Endometrium (tissue), 2 donors: ENCODE measurements around the gene PTPRD.

Experiments used
- FAIRE-seq: peaks from 2 replicates; lab custom pipeline; 2012; peaks lifted over from hg19 to GRCh38; lab: Jason Lieb, UNC
- donor health status: control.
- donor health status: control.

Gene PTPRD

DNA sequence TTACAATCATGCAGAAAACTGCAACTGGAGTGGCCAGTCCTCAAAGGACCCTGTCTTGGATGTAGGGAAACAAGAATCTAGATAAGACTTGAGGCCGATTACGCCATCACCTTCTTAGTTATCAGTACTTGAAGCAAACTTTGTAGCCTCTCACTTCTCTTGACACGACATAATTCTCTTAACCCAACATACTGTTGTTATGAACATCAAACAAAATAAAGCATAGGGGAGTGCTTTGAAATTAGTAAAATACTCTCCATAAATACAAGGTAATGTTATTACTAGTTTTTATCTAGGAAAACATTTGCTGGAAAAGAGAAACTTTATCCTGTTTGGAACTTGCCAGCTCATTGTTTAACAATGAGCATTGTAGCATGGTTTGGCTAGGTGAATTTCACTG is 2238.3 kb downstream of the PTPRD start:
- FAIRE-seq, result no peak

DNA sequence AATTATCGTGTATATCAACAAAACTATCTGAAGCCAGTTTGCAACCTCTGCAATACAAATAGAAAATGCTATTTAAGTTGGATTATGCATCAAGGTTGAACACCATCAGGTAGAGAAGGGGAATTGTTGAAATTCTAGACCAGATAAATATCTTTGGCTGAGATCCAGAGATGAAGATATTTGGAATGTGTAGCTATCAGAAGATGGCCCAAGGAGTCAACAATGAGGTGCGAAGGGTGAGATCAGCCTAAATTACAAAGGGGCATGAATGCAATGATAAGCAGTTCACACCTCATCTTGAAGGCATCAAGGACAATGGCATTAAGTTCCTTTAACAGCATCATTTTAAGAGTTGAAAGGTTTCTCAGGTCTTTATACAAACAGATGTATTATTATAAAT is 2241.1 kb downstream of the PTPRD start:
- no peak for FAIRE-seq

DNA sequence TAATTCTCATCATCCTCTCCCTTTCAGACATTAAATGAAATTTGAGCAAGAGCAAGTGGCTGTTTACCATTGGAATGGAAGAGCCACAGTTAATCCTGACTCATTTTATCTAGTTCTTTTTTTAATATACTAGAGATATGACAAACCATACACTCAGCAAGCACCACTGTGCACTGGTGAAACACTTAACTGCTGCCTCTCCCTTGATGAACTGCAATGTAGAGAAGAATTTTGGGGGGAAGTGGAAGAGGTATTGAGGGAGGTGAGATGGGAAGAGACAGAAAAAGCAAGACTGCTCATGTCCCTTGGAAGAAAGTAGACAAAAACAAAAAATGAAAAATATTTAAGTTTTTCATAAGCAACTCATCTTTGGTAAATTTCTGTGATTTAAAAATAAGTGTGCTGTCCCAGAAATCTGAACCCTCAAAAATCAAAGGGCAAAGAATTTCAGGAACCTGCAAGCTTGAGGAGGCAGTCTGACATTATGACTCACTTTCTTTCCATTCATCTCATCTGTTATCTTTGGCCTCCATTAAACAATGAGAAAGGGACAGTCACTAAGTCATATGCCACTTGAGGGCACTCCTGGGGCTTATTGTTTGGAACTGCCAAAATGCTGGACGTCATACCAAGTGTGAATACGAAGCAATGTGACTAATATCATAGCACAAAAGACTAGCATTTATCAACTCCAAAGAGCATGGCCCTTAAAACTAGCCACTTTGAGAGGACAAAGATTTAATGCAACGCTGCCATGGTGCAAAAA is 2246.5 kb downstream of the PTPRD start:
- no peak for FAIRE-seq

DNA sequence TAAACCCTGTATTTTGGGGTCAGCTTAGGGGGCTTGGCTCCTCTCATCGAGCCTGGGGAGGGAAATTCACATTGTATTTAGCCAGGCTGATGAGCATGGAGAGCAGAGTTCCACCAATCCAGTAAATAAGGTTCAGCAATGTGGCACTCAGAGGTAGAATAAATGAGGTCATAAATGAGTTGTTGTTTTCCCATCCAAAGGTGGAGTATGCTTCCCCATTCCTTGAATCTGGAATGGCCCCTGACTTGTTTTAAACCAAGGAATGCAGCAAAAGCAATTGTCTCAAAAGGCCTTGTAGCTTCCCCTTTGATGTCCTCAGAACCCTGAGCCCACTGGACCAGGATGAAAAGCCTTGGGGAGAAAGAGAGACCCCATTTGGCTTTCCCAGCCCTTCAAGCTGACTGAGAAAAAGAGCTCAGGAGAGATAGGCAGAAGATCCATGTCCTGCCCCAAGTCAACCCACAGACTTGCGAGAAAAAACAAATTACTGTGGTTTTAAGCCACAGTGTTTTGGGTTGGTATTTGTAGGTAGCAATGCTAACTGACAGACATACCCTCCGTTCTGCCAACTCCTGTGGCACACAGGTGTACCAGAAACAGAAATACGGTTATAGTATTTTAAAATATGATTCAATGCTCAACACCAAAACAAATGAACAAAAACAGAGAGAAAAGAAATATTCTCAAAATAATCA is 2247.2 kb downstream of the PTPRD start:
- no peak for FAIRE-seq

DNA sequence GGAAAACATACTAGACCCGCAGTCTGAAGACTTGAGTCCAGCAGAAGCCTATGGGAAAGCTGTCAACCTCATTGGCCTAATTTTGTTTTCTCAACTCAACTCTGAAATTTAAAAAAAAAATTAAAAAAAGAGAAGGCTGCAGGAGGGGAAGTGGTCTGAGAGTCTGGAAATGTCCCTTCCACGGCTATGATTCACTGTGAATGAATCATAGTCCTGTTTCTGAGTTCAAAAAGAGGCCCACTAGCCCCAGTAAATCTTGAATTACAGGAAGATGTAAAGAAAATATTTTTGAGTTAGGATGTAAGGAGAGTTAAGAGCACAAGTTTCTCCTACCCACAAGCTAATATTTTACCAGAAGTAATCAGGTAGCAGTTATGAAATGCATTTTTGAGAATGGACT is 2247.8 kb downstream of the PTPRD start:
- FAIRE-seq, result no peak

DNA sequence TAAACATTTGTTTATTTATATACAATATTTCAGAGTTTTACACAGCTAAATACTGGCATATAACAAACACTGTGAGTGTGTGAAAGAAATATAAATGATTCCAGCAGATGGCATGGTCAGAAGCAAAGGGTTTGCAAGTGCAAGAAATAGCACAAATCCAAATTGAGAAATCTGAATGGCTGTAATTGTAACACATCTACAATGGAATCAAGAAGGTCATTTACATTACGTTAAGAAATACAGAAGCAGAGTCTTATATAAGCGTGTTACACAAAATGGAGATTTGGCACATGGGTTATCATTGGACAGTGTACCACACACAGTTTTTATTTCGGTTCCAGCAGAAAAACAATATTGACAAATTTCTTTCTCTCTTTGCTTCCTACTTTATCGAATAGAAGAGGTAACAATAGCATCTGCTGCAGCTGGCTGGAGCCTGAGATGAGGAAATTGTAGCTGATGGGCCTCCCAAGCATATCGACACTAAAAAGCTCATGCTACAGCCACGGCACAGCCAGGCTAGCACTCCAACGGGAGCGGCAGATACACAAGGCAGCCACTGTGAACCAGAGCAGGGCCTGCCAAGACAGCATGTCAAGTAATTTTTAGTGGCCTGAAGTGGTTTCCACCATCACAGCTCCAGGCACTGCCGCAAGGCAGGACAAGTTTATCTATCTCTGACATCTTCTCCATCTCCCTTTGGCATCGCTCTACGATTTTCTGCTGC is 2248.6 kb downstream of the PTPRD start:
- FAIRE-seq, result no peak

DNA sequence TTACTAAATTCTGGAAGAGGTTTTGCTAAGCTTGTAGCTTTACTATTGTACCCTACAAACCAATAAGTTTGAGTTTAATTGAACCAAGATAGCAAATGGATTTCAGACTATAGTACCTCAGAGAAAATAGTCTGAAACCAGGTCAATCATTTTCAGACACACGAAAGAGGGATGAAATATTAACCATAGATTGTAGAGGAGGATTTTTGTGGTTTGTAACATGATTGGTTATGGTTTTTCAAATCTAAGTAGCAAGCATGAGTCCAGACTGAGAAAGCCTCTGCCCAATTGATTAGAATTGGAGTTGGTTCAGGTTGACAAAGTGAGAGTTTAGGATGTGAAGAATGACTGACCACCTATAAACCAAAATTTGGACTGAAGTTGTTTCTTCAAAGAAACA is 2250.6 kb downstream of the PTPRD start:
- FAIRE-seq, result no peak

DNA sequence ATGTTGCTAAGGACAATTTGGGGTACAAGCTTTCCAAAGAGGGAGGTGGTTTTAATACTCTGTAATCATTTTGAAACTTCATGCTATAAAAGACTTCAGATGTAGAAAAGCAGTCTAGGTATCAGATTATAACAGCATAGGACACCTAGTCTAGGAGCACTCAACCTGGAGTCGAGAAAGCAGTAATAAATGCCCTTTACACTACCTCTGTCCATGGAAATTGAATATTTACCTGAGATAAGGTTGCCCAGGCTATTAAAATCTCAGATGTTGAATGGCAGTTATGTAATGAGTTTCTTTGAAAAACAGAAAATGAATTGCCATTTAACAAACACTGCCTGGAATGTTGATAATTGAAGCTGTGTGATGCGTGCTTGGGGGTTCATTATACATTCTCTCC is 2251.4 kb downstream of the PTPRD start:
- FAIRE-seq, result no peak

DNA sequence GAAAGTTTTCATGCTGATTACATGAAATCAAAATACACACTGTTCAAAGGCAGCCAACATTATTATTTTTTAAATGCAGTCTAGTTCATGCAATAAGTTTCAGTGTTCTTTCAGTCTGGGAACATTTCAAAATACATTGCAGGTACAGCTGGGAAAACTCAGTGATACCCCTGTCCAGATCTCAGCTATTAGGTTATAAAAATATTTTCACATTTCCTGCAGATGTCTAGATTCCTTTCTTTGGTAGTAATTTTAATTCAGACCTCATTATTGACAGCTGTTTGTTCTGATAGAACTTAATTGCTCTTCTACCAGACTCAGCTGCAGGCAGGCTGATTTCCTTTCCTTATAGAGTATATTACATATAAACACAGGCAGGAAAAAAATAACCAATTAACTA is 2256.4 kb downstream of the PTPRD start:
- FAIRE-seq, result no peak

DNA sequence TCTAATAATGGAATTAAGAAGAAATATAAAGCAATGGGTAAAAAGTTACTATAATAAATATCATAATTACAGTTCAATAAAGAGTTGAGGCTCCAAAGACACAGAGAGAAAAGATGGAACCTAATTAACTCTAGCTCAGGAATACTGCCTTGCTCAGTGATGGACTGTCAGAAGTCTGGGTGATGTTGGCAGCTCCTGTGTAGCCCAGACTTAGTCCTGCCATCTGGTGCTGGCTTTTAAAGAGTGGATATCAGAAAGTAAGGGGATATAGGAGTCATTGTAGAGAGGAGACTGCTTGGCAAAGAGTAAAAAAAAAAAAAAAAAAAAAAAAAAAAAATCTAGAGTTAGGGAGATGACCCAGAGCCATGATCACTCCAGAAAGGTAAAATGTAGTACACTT is 2261.4 kb downstream of the PTPRD start:
- FAIRE-seq, result no peak

DNA sequence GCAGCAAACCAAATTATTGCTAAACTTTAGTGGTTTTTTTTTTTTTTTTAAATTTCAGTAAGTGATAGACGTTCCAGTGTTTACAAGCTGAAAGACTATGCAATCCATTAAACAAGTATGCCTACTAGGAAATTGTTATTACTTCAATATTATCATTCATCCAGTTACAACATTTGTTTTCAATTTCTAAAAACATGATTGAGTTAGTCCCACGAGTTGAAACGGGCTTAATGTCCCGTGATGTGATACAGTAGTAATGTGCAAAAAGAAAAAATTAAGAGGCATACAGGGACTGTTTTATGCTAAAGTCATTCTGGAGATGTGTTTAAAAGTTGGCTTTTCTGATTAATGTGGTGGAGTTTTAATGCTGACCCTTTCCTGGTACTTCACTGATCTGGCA is 2262.9 kb downstream of the PTPRD start:
- FAIRE-seq, result peak; percentile 46

DNA sequence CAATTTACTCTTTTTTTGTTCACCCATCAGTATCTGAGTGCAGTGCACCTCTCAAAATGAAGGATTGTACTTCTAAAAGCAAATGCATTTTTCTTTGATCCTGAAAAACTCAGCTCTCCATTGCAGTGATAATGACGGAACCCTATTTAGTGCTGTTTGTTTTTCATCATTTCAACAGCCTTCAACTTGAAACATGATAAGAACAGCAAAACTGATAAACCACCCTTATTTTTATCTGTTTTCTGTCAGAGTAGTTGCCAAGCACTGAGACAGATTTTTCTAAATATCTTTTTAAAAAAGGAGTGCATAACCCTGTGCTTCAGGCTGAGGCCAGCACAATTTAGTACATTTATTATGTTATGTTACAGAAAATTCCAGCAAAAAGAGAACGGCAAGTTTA is 2263.4 kb downstream of the PTPRD start:
- FAIRE-seq, result no peak

DNA sequence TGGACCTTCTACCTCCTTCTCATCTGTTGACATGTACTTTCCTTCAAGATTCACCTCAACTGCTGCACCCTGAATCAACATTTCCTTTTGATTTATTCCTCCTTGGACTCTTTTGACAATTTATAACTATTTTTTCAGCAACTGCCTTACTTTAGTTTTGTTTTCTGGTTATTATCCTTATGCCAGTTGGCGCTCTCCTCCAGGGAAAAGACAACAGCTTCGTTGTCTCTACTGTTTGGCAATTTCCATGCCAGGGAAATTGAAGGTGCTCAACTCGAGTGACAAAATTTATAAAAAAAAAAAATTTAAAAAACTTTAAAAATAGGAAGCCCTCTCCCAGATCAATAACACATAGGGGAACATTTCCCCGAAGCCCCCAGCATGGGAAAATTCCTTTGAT is 2264.0 kb downstream of the PTPRD start:
- FAIRE-seq, result no peak

DNA sequence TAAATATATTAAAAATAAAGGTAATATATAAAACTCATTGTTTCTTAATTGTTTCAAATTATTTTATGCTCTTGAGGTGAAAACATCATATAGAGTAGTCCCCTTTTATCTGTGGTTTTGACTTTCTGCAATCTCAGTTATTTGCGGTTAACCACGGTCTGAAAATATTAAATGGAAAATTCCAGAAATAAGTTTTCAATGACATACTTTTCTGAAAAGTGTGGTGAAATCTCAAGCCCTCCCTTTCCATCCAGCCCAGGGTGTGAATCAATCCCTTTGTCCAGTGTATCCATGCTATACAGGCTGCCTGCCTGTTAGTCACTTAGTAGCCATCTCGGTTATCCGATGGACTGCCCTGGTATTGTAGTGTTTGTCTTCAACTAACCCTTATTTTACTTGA is 2266.5 kb downstream of the PTPRD start:
- FAIRE-seq, result no peak

DNA sequence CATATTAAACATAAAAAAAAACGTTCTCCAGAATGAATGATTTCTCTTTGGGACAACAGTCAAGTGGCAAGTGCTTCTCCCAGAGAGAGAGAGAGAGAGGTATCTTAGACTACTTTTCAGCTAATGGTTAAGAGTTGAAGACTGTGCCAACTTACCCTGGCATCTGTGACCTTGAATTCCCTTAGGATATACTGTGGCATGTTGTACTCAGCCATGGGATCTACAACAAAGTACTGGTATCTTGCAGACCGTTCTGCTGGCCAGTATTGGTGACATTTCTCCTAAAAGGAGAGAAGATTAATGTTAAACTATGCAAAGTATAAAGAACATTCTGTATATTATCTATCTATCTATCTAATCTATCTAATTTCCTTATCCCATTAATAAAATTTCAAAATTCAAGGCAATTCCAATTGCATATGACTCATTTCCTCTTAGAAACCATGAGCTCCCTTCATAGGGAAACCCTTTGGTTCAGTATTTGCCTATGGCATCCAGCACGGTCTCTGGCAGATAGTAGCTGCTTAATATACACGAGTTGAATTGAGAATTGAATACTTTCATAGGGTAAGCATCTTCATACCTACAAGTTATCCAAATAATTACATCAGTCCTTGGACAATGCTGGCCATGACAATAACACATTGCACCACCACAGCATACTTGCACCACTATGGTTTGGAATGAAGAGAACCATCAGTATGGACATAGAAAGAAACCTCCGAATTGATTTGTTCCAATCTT is 2273.9 kb downstream of the PTPRD start:
- no peak for FAIRE-seq

DNA sequence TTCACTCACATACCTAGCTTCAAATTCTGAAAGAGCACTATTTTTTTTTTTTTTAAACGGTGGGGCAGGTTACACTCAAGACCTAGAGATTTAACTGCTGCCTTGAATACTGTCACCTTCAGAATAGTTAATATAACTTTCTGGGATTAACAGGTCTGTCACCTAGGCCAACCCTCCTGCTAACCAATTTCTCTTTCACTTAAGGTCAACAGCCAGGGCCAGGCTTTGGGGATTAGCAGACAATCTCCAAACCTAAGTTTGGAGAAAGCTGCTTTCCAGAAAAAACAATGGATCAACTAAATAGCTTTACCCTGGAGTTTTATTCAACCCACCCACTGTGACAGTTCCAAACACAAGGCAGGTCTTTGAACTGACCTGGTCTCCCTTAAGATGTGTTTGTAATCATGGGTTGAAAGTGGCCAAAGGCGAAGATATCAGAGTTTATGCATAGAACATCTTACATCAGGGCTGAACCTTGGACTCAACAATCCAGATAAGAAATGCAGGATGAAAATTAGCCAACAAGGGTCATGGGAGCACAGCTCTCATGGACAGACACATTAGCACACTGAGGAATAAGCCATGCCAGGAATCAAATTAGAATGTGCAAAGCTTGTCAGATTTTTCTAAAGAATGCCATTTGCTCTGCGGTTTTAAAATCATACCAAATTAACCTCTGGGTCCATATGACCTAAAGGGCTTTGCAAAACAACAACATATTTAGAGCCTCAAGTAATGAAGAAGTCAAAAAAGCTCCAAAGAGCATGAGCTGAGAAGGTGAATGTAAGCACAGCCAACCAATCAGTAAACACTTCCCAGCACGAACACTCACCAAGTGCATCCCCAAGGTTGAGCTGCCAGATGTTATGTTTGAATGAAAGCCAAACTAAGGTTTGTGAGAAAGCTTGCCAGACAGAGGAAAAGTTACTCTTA is 2274.7 kb downstream of the PTPRD start:
- FAIRE-seq, result no peak

DNA sequence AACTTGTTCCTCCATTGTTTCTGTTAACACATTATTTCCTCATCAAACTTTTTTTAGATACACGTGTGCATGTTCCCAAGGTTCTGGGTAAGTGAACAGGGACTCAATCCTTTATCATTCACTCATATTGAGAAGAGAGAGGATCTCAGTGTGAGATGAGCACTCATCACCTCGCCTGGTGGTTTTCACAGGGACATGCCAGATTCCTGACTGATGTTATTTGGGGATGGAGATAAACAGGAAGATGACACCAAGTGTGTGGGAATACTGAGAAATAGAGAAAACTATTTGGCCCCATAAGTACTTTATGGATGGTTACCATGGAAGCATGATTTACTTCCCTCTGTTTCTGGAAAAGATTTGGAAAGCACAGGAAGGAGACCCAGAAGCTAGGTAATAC is 2279.9 kb downstream of the PTPRD start:
- FAIRE-seq, result no peak

DNA sequence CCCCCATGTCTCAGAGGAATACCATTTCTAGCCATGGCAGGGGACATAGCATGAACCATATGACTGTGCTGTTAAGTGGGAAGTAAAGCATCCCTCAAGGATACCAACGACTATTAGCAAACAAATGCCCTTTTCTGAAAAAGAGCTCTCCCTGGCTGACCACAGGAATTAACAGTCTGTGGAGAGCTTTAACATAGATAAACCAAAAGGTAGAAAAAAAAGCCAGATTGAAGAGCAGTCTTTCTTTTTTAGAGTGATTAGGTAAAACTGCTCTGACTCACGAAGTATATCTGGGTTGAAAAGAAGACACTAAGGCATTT is 2280.5 kb downstream of the PTPRD start:
- FAIRE-seq, result no peak

DNA sequence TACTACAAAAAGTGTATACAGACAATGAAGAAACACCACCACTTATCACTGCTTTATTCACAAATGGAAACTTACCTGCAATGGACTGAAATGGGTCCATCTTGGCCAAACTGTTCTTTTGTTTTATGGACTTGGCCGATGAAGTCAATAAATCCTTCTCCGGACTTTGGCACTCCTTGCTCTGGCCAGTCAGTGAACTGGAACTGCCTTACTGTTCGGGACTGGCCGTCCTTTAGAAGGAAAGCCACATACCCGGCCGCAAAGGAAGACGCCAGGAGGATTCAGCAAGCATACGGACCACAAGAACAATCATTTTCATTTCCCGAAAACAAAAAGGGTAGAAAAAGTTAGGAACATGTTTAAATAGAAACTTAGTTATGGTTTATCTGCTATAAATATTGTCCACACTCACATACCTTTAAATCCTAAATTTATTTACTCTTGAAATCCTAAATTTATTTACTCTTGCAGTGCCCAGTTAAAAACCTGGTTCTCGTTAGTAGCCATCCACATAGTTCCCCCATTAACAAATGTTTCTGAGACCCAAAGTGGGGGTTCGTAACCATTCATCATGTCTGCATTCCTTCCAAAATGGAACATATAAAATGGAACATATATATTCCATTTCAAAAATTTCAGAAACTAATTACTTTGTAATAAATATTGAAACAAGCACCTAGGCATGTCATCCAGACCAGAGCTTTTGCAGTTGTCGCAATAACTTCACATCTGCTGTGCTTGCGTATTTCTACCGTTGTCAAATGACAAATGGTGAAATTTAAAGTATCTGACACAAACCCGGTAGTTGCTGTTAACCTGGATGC is 2281.1 kb downstream of the PTPRD start:
- no peak for FAIRE-seq

DNA sequence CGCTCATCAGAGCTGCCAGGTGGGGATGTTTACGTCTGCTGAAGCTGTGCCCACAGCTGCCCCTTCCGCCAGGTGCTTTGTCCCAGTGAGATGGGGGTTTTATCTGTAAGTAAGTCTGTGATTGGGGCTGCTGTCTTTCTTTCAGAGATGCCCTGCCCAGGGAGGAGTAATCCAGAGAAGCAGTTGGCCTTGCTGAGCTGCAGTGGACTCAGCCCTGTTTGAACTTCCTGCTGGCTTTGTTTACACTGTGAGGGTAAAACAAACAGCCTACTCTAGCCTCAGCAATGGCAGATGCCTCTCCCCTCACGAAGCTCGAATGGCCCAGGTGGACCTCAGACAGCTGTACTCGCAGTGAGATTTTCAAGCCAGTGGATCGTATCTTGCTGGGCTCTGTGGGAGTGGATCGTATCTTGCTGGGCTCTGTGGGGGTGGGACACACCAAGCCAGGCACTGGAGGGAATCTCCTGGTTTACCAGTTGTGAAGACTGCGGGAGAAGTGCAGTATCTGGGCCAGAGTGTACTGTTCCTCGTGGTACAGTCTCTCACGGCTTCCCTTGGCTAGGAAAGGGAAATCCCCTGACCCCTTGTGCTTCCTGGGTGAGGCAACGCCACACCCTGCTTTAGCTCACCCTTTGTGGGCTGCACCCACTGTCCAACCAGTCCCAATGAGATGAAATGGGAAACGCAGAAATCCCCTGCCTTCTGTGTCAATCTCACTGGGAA is 2283.1 kb downstream of the PTPRD start:
- no peak for FAIRE-seq
